Activated B cell treated with CpG ODN at 0.5 μM for 24 hours (primary cell): ENCODE data around the gene BLOC1S1. TPM values are rescaled to one million over a fixed set of nuclear protein-coding genes. Genes with fewer than 3 reads are reported as not detected.
A peak's percentile ranks its signal among the peaks of the same experiment; 100 is the strongest.

Experiments used
- ATAC-seq: fragments of 200-7000 bp; cut with Tn5 transposase; one replicate; pipeline ENCODE4 v1.10.0; 2021; ENCODE audit warnings: low read depth, mild to moderate bottlenecking, moderate library complexity
- CTCF ChIA-PET: fragments of 350-600 bp; sonication (Branson Sonifier 250); formaldehyde crosslinking; loops from one replicate; lab custom pipeline; 2021; ENCODE audit warnings: antibody characterized with exemption; lab: Charles Lee
- POLR2A ChIA-PET: fragments of 350-600 bp; sonication (Branson Sonifier 250); formaldehyde crosslinking; loops from one replicate; lab custom pipeline; 2021; ENCODE audit warnings: antibody characterized with exemption; lab: Charles Lee
- DNase-seq: peaks from one replicate; pipeline ENCODE4 v3.0.0; 2022
- H3K27ac Mint-ChIP-seq: one replicate; pipeline ENCODE4 v1.8.0; 2020; ENCODE audit warnings: mixed read lengths
- H3K27me3 Mint-ChIP-seq: one replicate; pipeline ENCODE4 v1.8.0; 2021; ENCODE audit warnings: mixed read lengths
- H3K36me3 Mint-ChIP-seq: one replicate; pipeline ENCODE4 v1.8.0; 2021; ENCODE audit warnings: low read depth, mixed read lengths
- H3K4me1 Mint-ChIP-seq: one replicate; pipeline ENCODE4 v1.8.0; 2021; ENCODE audit warnings: mixed read lengths
- H3K4me3 Mint-ChIP-seq: one replicate; pipeline ENCODE4 v1.8.0; 2020; ENCODE audit warnings: mild to moderate bottlenecking, mixed read lengths
- H3K9me3 Mint-ChIP-seq: one replicate; pipeline ENCODE4 v1.8.0; 2020; ENCODE audit warnings: mixed read lengths
- intact Hi-C: fragments of 100-400 bp; cut with micrococcal nuclease; formaldehyde crosslinking; loops from one replicate; pipeline ENCODE4 v1.15.1; 2024
- total RNA-seq: library from RNA; stranded (reverse); gene quantifications from 2 replicates; pipeline ENCODE4 v1.2.3, GENCODE V29; 2022
- TF ChIP-seq, protein P1 (sequence below): fragments of 200-600 bp; IDR thresholded peaks from one replicate; pipeline ENCODE4 v1.8.0; 2022; ENCODE audit warnings: antibody characterized with exemption, mild to moderate bottlenecking

The BLOC1S1 gene
- total RNA-seq, 1 donor from 2014 or later = 91.0 TPM

DNA sequence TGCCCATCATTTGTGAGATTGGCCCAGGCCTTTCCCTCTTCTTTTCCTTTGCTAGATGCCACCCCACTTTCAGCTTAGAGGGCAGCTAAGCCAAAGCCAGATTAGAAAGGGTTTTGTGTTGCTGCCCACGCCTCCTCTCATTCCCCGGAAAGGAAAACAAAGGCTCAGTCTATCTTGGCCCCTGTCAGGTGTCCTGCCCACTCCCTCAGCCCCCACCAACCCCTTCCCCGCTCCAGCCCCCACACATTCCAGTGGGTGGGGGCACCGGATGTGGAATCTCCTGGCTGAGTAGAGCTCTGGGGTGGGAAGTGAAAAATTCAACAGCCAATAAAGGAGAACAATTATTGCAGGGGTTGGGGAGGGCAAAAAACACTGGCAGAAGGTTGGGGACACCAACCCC is 2.2 kb downstream of the BLOC1S1 start:
- intact Hi-C loops = no loop called here
- no peak for DNase-seq
- CTCF ChIA-PET = interaction anchor here (1.7 to 4.8 kb wide), 3 partner anchors 11 to 62 kb away, joined by 4 to 29 read pairs (median 15); no protein-coding TSS in a partner anchor
- TF ChIP-seq, protein P1, sequence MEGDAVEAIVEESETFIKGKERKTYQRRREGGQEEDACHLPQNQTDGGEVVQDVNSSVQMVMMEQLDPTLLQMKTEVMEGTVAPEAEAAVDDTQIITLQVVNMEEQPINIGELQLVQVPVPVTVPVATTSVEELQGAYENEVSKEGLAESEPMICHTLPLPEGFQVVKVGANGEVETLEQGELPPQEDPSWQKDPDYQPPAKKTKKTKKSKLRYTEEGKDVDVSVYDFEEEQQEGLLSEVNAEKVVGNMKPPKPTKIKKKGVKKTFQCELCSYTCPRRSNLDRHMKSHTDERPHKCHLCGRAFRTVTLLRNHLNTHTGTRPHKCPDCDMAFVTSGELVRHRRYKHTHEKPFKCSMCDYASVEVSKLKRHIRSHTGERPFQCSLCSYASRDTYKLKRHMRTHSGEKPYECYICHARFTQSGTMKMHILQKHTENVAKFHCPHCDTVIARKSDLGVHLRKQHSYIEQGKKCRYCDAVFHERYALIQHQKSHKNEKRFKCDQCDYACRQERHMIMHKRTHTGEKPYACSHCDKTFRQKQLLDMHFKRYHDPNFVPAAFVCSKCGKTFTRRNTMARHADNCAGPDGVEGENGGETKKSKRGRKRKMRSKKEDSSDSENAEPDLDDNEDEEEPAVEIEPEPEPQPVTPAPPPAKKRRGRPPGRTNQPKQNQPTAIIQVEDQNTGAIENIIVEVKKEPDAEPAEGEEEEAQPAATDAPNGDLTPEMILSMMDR = no peak
- peaks cover 2% of the 10 kb centered on the region for H3K27me3 Mint-ChIP-seq
- H3K27ac Mint-ChIP-seq = peak overlapping the region; percentile 30
- peaks cover 15% of the 10 kb centered on the region for H3K36me3 Mint-ChIP-seq
- H3K4me3 Mint-ChIP-seq = peak overlapping the region; percentile 92
- POLR2A ChIA-PET = interaction anchor here (1.3 to 3.9 kb wide), 2 partner anchors 12 to 256 kb away, joined by 3 to 14 read pairs; partner anchors contain the start of genes CD63 and RAB5B
- H3K9me3 Mint-ChIP-seq = no peaks in the 10 kb centered on the region
- no peak for ATAC-seq
- H3K4me1 Mint-ChIP-seq = peaks cover 34% of the 10 kb centered on the region

DNA sequence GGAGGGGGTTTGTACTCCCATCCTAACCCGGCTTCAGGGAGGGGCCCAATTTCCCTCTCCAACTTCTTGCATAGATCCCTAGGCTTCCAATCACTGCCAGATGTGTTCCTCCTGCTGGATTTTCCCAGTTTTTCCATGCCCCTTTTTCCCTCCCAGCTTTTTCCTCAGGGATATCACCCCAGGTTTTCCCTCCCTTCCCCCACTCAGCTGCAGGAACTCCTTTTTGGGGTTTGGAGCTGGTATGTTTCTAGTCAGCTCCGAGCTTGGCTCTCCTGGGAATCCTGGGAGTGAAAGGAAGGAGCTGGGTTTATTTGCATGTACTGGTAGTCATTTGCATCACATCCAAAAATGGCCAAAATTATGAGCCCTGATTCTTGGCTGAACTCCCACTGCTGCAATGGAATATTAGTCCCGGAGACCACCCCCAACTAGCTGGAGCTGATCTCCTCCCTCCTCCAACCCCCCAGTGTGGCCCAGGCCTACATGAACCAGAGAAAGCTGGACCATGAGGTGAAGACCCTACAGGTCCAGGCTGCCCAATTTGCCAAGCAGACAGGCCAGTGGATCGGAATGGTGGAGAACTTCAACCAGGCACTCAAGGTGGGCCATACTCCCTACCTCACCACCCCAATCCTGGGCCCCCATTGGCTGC is 2.9 kb downstream of the BLOC1S1 start:
- POLR2A ChIA-PET = interaction anchor here (3.9 kb wide), 1 partner anchor 11 kb away, joined by 14 read pairs; the partner anchor contains the start of gene CD63
- TF ChIP-seq, protein P1 = no peak
- intact Hi-C loops = no loop called here
- no peak for ATAC-seq
- H3K9me3 Mint-ChIP-seq = no peaks in the 10 kb centered on the region
- peaks cover 34% of the 10 kb centered on the region for H3K4me1 Mint-ChIP-seq
- CTCF ChIA-PET = interaction anchor here (1.7 to 4.8 kb wide), 3 partner anchors 12 to 62 kb away, joined by 4 to 29 read pairs (median 15); no protein-coding TSS in a partner anchor
- H3K4me3 Mint-ChIP-seq = no peak overlapping the region
- DNase-seq = no peak
- H3K27me3 Mint-ChIP-seq = peaks cover 2% of the 10 kb centered on the region
- H3K27ac Mint-ChIP-seq = no peak overlapping the region
- H3K36me3 Mint-ChIP-seq = peaks cover 17% of the 10 kb centered on the region

DNA sequence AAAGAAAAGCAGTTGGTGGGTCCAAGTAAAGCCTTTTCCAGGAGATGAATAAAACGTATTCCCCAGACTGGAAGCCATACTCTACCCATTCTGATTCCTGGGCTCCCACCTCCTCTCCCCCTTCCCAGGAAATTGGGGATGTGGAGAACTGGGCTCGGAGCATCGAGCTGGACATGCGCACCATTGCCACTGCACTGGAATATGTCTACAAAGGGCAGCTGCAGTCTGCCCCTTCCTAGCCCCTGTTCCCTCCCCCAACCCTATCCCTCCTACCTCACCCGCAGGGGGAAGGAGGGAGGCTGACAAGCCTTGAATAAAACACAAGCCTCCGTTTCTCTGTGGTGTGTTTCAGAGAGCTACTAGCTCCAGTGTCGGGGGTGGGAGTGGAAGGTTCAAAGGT is 3.5 kb downstream of the BLOC1S1 start:
- intact Hi-C loops = no loop called here
- TF ChIP-seq, protein P1 = no peak
- Mint-ChIP-seq H3K9me3 (no peaks in the 10 kb centered on the region), H3K27me3 (peaks cover 2% of the 10 kb centered on the region), H3K36me3 (peaks cover 20% of the 10 kb centered on the region), H3K4me1 (peaks cover 34% of the 10 kb centered on the region), H3K27ac (no peak overlapping the region), H3K4me3 (no peak overlapping the region)
- CTCF ChIA-PET = interaction anchor here (4.8 kb wide), 1 partner anchor 18 kb away, joined by 29 read pairs; no protein-coding TSS in a partner anchor
- DNase-seq (no peak), ATAC-seq (no peak)
- POLR2A ChIA-PET = interaction anchor here (3.9 kb wide), 1 partner anchor 10 kb away, joined by 14 read pairs; the partner anchor contains the start of gene CD63

DNA sequence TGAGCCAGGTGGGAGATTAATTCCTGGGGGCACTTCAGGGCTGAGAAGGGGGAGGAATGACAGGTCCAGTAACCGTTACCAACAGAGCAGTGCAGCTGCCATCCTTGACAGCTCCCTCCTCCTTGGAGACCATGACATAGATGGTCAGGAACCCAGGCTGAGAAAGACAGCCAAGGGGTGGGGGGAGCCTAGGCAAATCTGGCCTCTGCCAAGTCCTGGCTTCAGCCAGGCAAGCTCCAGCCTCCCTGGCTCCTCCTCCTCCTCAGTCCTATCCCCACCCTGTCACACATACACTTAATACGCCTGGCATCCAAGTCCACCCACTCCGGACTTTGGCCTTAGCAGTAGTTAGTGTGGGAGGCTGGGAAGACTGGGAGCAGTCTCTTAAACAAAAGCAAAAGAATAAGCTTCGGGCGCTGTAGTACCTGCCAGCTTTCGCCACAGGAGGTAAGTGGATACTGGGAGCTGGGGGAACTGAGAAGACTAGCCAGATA is 4.3 kb downstream of the BLOC1S1 start, which contains the start of gene RDH5:
RDH5 (plus strand) TSS at position 323 of the 494 bp plus-strand sequence. CDS start 792 bp downstream, outside the sequence.
- Mint-ChIP-seq H3K27me3 (peaks cover 2% of the 10 kb centered on the region), H3K27ac (no peak within 1 kb of the TSS), H3K36me3 (peaks cover 25% of the 10 kb centered on the region), H3K4me3 (no peak within 1 kb of the TSS), H3K4me1 (peaks cover 39% of the 10 kb centered on the region), H3K9me3 (no peaks in the 10 kb centered on the region)
- ATAC-seq = no peak
- ChIA-PET CTCF (interaction anchor here (1.3 to 4.8 kb wide), 2 partner anchors 17 to 18 kb away, joined by 3 to 29 read pairs; no protein-coding TSS in a partner anchor), POLR2A (interaction anchor here (3.9 kb wide), 1 partner anchor 10 kb away, joined by 14 read pairs; the partner anchor contains the start of gene CD63)
- TF ChIP-seq, protein P1 = no peak
- no peak for DNase-seq
- intact Hi-C loops = no loop called here
